ENCODE measurements around the gene ADIG.
A peak's percentile ranks its signal among the peaks of the same experiment; 100 is the strongest.

ADIG gene

GRCh38 chr20:38547288-38548085, 33.5 kb upstream of the ADIG start:
- DNase-seq (ENCODE audit: low read depth): no peak
- TF ChIP-seq, protein P1, sequence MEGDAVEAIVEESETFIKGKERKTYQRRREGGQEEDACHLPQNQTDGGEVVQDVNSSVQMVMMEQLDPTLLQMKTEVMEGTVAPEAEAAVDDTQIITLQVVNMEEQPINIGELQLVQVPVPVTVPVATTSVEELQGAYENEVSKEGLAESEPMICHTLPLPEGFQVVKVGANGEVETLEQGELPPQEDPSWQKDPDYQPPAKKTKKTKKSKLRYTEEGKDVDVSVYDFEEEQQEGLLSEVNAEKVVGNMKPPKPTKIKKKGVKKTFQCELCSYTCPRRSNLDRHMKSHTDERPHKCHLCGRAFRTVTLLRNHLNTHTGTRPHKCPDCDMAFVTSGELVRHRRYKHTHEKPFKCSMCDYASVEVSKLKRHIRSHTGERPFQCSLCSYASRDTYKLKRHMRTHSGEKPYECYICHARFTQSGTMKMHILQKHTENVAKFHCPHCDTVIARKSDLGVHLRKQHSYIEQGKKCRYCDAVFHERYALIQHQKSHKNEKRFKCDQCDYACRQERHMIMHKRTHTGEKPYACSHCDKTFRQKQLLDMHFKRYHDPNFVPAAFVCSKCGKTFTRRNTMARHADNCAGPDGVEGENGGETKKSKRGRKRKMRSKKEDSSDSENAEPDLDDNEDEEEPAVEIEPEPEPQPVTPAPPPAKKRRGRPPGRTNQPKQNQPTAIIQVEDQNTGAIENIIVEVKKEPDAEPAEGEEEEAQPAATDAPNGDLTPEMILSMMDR (IDR thresholded peaks at IDR 0.05; ENCODE audit: low read length, missing control alignments): no peak

GRCh38 chr20:38548356-38549083, 32.5 kb upstream of the ADIG start:
- TF ChIP-seq, protein P1 (IDR thresholded peaks at IDR 0.05; ENCODE audit: low read length, missing control alignments): no peak
- DNase-seq (ENCODE audit: low read depth): no peak
- H3K4me3 ChIP-seq (replicated peaks; ENCODE audit: low read depth, low read length): no peak overlapping the region

More at GRCh38 chr20:38547288-38548085, 33.5 kb upstream of the ADIG start:
- no peak overlapping the region for H3K4me3 ChIP-seq (replicated peaks; ENCODE audit: low read depth, low read length)

DNA sequence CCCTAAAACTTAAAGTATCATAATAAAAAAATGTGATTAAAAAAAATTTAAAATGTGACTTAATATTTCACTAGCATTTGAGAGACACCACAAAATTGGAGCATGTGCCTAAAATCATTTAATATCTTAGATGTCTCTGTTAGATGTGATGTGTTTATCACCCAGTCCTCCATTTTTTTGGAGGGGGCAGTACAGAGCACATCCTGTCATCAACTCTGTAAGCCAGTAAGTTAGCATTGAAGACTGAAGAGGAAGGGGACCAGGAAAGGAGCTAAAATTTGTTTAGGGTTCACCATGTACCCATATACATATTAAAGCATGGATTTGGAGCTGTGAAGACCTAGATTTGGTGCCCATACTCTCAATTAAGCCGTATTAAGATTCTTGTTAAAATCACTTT, 30.7 kb upstream of the ADIG start:
- DNase-seq (ENCODE audit: low read depth): no peak

DNA sequence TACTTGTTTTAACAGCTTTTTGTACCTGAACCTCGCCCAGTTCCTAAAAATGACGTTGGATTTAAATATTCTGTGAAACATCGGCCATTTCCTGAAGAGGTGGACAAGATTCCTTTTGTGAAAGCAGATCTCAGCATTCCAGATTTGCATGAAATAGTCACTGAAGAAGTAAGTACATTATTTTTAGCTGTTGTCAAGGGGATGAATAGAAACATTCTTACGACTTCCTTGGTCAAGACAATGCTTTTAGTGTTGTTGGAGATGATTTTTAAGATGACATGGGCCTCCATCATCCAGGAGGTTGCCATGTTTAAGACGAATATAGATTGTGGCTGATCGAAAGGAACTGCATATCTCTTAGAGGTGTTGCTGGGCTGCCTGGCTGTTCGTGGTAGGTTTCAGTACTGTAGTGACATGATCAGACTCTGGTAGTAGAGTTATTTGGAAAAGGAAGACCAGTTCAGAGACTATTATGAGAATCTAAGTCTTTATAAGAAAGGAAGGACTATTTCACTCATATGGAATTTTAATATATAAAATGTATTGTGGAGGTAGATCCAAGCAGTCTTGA, 29.9 kb upstream of the ADIG start:
- no peak overlapping the region for H3K4me3 ChIP-seq (replicated peaks; ENCODE audit: low read depth, low read length)
- TF ChIP-seq, protein P1 (IDR thresholded peaks at IDR 0.05; ENCODE audit: low read length, missing control alignments): no peak
- DNase-seq (ENCODE audit: low read depth): no peak

More for the DNA sequence above, 30.7 kb upstream of the ADIG start:
- H3K4me3 ChIP-seq (replicated peaks; ENCODE audit: low read depth, low read length): no peak overlapping the region
- TF ChIP-seq, protein P1 (IDR thresholded peaks at IDR 0.05; ENCODE audit: low read length, missing control alignments): no peak

GRCh38 chr20:38554986-38555385, 26.0 kb upstream of the ADIG start:
- H3K4me3 ChIP-seq (replicated peaks; ENCODE audit: low read depth, low read length): no peak overlapping the region
- TF ChIP-seq, protein P1 (IDR thresholded peaks at IDR 0.05; ENCODE audit: low read length, missing control alignments): no peak
- DNase-seq (ENCODE audit: low read depth): peak; percentile 24

DNA sequence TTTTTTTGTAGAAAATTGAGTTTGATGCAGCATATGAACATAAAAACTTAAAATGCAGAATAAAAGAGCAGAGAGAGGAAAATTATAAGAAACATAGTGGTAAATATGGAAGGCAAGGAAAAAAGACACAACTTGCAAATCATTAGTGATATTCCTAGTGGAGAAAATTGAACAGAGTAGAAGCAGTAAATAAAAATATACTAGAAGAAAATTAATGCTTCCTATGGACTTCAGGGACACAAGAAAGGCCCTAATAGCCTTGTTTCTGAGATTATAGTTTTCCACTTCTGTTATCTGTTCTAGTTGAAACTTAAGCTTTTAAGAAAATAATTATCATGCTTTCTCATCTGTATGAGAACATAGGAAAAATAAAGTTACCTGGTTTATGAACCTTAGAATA, 25.6 kb upstream of the ADIG start:
- DNase-seq (ENCODE audit: low read depth): no peak
- TF ChIP-seq, protein P1 (IDR thresholded peaks at IDR 0.05; ENCODE audit: low read length, missing control alignments): no peak

More for the DNA sequence above, 25.6 kb upstream of the ADIG start:
- no peak overlapping the region for H3K4me3 ChIP-seq (replicated peaks; ENCODE audit: low read depth, low read length)

Measured in fibroblast of pulmonary artery (primary cell).